Ovary (tissue), 9 donors: ENCODE measurements around the gene MKLN1. TPM values are rescaled to one million over a fixed set of nuclear protein-coding genes. Genes with fewer than 3 reads are reported as not detected.

Experiments used
- DNase-seq, 5 donors: peaks; one replicate each; pipeline ENCODE4 v3.0.0-alpha.2; 2019 to 2020
- H3K27ac ChIP-seq, 2 donors: fragments of 200-600 bp; one replicate each; pipeline versions ENCODE4 v1.5.1 to v1.8.0; 2019 to 2022
- H3K27me3 ChIP-seq: fragments of 200-600 bp; one replicate; pipeline ENCODE4 v1.8.0; 2022
- H3K36me3 ChIP-seq: fragments of 200-600 bp; sonication (generic); one replicate; pipeline ENCODE4 v1.5.1; 2019
- H3K4me1 ChIP-seq: one replicate; pipeline ENCODE4 v1.8.1; 2013; ENCODE audit warnings: mild to moderate bottlenecking, moderate library complexity; ENCODE audit not compliant: insufficient read depth
- H3K4me3 ChIP-seq: fragments of 200-600 bp; sonication (generic); one replicate; pipeline ENCODE4 v1.5.1; 2017
- H3K9me3 ChIP-seq, 2 donors: fragments of 200-600 bp in 1 of 2; sonication (generic) in 1 of 2; one replicate each; pipeline versions ENCODE4 v1.5.1 to v1.8.1; 2013 to 2019; ENCODE audit warnings: mild to moderate bottlenecking in 1 of 2, moderate library complexity in 1 of 2
- CTCF ChIP-seq, 3 donors: fragments of 450-650 bp in 2 of 3; fragments of 200-600 bp in 1 of 3; IDR thresholded peaks; one replicate each; pipeline versions ENCODE4 v1.5.1 to v1.8.0; 2016 to 2022; ENCODE audit warnings: antibody characterized with exemption in 3 of 3, mild to moderate bottlenecking in 1 of 3
- EP300 ChIP-seq: sonication (generic); formaldehyde crosslinking; IDR thresholded peaks from one replicate; pipeline ENCODE4 v1.6.1; 2017; ENCODE audit warnings: antibody characterized with exemption
- POLR2A ChIP-seq: fragments of 450-650 bp; IDR thresholded peaks from one replicate; pipeline ENCODE4 v1.6.1; 2017; ENCODE audit warnings: antibody characterized with exemption, mild to moderate bottlenecking, moderate library complexity
- WGBS, 3 donors: extraction: QIAGEN DNeasy Blood & Tissue Kit in 1 of 3; methylation state at CpG; one replicate each; pipeline versions ENCODE4 v1.1.5 to v1.1.7; 2013 to 2017; 5-methylcytosine and 5-hydroxymethylcytosine counted together
- intact Hi-C, 4 donors: fragments of 100-400 bp; cut with DNase I; formaldehyde crosslinking; loops; one replicate each; pipeline versions ENCODE4 v1.11.0 to v1.15.1; 2022 to 2023
- polyA plus RNA-seq, 2 donors: library from polyadenylated mRNA; stranded (reverse); fragments of 200-250 nt in 1 of 2; fragments of 350-450 nt in 1 of 2; fragmentation: Illumina TruSeq in 1 of 2; extraction: RNeasy Lipid Tissue Mini Kit (QIAGEN cat#74804) in 1 of 2; gene quantifications; one replicate each; pipeline ENCODE4 v1.2.3, GENCODE V29; 2013 to 2014
- total RNA-seq, 7 donors: library from RNA; depleted of rRNA in 2 of 7; stranded (reverse); fragments of >200 nt in 2 of 7; fragmentation: NEBNext Ultra II Directional in 3 of 7; extraction: Animal tissue kit (Norgen Biotek cat#: 25700) in 3 of 7; gene quantifications; one replicate each; pipeline versions ENCODE4 v1.1.0 to v1.2.4, GENCODE V29; 2016 to 2023
- donor health status: DM: no; HTN: no; CAD: no; lungs with moderate emphysema.
- donor health status: DM: no; HTN: no; CAD: no.
- donor health status: Bipolar disorder and iron deficiency.
- donor health status: DM: yes; HTN: yes; CAD: no.
- donor health status: DM: no; HTN: no; CAD: no.
- donor health status: DM: yes; HTN: yes; CAD: no.

The MKLN1 gene
- total and polyA plus RNA-seq, 9 donors = 12.7 to 87.1 (median 53.8) TPM

- Histone ChIP-seq H3K9me3 (no peaks in the 10 kb centered on the region), H3K36me3 (no peaks in the 10 kb centered on the region), H3K27ac (no peak overlapping the region), H3K27me3 (no peaks in the 10 kb centered on the region), H3K4me1 (peaks cover 6% of the 10 kb centered on the region), H3K4me3 (no peak overlapping the region)
- 55 to 63% (median 60%) methylated on average over 2 of the region's 2 CpGs for WGBS, 3 donors
- no peak for DNase-seq
- intact Hi-C loops = no loop called here
- TF ChIP-seq POLR2A (no peak), CTCF (IDR thresholded peaks at IDR 0.05) (no peak), EP300 (no peak)
Measured at GRCh38 chr7:131363719-131364118, 36.0 kb downstream of the MKLN1 start.

GRCh38 chr7:131364767-131365344 lies 37.2 kb downstream of the MKLN1 start:
- no peak for DNase-seq
- 94 to 96% (median 95%) methylated on average over 4 of the region's 4 CpGs for WGBS, 3 donors

GRCh38 chr7:131365838-131366237 lies 38.2 kb downstream of the MKLN1 start:
- 19 to 24% (median 24%) methylated on average over 3 of the region's 3 CpGs for WGBS, 3 donors
- intact Hi-C loops = no loop called here
- no peak overlapping the region for H3K27ac ChIP-seq

More at GRCh38 chr7:131364767-131365344, 37.2 kb downstream of the MKLN1 start:
- TF ChIP-seq CTCF (IDR thresholded peaks at IDR 0.05) (no peak), POLR2A (no peak), EP300 (no peak)
- H3K9me3 ChIP-seq = no peaks in the 10 kb centered on the region
- no peaks in the 10 kb centered on the region for H3K36me3 ChIP-seq
- no peak overlapping the region for H3K4me3 ChIP-seq
- H3K4me1 ChIP-seq = peaks cover 6% of the 10 kb centered on the region
- no peak overlapping the region for H3K27ac ChIP-seq
- H3K27me3 ChIP-seq = no peaks in the 10 kb centered on the region
- intact Hi-C loops = no loop called here

GRCh38 chr7:131369354-131369753 lies 41.7 kb downstream of the MKLN1 start:
- no peaks in the 10 kb centered on the region for H3K36me3 ChIP-seq
- TF ChIP-seq POLR2A = no peak
- TF ChIP-seq EP300 = no peak
- TF ChIP-seq CTCF (IDR thresholded peaks at IDR 0.05) = no peak
- no peaks in the 10 kb centered on the region for H3K27me3 ChIP-seq
- H3K9me3 ChIP-seq = no peaks in the 10 kb centered on the region
- no peak overlapping the region for H3K4me3 ChIP-seq
- H3K27ac ChIP-seq = no peak overlapping the region
- H3K4me1 ChIP-seq = peaks cover 9% of the 10 kb centered on the region
- no peak for DNase-seq
- intact Hi-C loops = no loop called here

More at GRCh38 chr7:131365838-131366237, 38.2 kb downstream of the MKLN1 start:
- no peak for TF ChIP-seq CTCF (IDR thresholded peaks at IDR 0.05)
- no peak for TF ChIP-seq EP300
- no peak for TF ChIP-seq POLR2A
- H3K9me3 ChIP-seq = no peaks in the 10 kb centered on the region
- H3K36me3 ChIP-seq = no peaks in the 10 kb centered on the region
- H3K4me3 ChIP-seq = no peak overlapping the region
- H3K4me1 ChIP-seq = peaks cover 9% of the 10 kb centered on the region
- DNase-seq = no peak
- H3K27me3 ChIP-seq = no peaks in the 10 kb centered on the region
